ENCODE data around the gene NRDC. TPM values are rescaled to one million over a fixed set of nuclear protein-coding genes. Genes with fewer than 3 reads are reported as not detected.
A peak's percentile ranks its signal among the peaks of the same experiment; 100 is the strongest.
"Not testable (repeated sequence)": the region's sequence is repeated elsewhere in the genome, so short reads cannot be mapped to it uniquely, and the experiment has no call there.

The NRDC gene
- total and polyA plus RNA-seq, 2 experiments from 2014 or later: 129 to 217 TPM

DNA sequence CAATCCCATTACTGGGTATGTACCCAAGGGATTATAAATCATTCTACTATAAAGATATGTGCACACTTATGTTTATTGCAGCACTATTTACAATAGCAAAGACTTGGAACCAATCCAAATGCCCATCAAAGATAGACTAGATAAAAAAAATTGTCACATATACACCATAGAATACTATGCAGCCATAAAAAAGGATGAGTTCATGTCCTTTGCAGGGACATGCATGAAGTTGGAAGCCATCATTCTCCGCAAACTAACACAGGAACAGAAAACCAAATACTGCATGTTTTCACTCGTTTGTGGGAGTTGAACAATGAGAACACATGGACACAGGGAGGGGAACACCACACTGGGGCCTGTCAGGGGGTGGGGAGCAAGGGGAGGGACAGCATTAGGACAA, 16.2 kb upstream of the NRDC start:
- not testable (repeated sequence) for H3K79me2 ChIP-seq (replicated peaks; ENCODE audit: insufficient read depth); ATAC-seq; H3K27ac ChIP-seq (ENCODE audit: low read depth); H3F3A ChIP-seq (replicated peaks; ENCODE audit: low read depth); H3K27me3 ChIP-seq (ENCODE audit: insufficient read depth); H4K20me1 ChIP-seq (replicated peaks; ENCODE audit: insufficient read depth); H3K4me3 Mint-ChIP-seq; H3K27me3 Mint-ChIP-seq (ENCODE audit: insufficient read depth, low read depth, poor library complexity); H3K36me3 Mint-ChIP-seq (ENCODE audit: low read depth); H3K36me3 ChIP-seq (ENCODE audit: insufficient read depth); H2AFZ ChIP-seq; H3K4me1 ChIP-seq (ENCODE audit: insufficient read depth); H3K4me2 ChIP-seq; H3K9me3 Mint-ChIP-seq; H3K27ac Mint-ChIP-seq; H3K9me2 ChIP-seq (ENCODE audit: insufficient read depth); H3K4me1 Mint-ChIP-seq; H3K4me3 ChIP-seq; DNase-seq (ENCODE audit: low spot score)

DNA sequence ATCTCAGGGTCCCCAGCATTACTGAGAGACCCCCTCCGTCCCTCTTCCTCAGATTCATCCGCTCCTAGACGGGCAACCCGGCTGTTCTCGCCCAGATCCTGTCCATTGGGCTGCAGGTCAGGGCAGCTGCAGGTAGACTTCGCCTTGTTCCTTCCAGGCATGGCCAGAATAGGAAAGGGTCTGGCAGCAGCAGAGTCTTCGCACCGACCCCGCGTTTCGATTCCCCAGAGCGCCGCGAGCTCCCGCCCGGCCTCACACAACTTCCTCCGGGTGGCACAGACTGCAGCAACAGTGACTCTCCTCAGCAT, 265 bp downstream of the NRDC start:
- Histone ChIP-seq H4K20me1 (replicated peaks; ENCODE audit: insufficient read depth) (peaks cover 11% of the 10 kb centered on the region; the same call in 1 of the 2 replicates), H3K27ac (ENCODE audit: low read depth) (peak overlapping the region; percentile 94), H3K4me3 (peak overlapping the region; percentile 97), H2AFZ (no peak overlapping the region), H3K79me2 (replicated peaks; ENCODE audit: insufficient read depth) (peaks cover 51% of the 10 kb centered on the region), H3K36me3 (ENCODE audit: insufficient read depth) (no peaks in the 10 kb centered on the region), H3K4me1 (ENCODE audit: insufficient read depth) (peaks cover 32% of the 10 kb centered on the region), H3K27me3 (ENCODE audit: insufficient read depth) (no peaks in the 10 kb centered on the region), H3K9me2 (ENCODE audit: insufficient read depth) (no peaks in the 10 kb centered on the region), H3K4me2 (peak overlapping the region; percentile 89), H3F3A (replicated peaks; ENCODE audit: low read depth) (peaks cover 4% of the 10 kb centered on the region; the same call in 1 of the 2 replicates)
- no peak for DNase-seq (ENCODE audit: low spot score)
- peak; percentile 50 for ATAC-seq
- peaks cover 3% of the 10 kb centered on the region; the same call in 2 of the 3 replicates for H3K36me3 Mint-ChIP-seq (ENCODE audit: low read depth)
- no peak overlapping the region for H3K27ac Mint-ChIP-seq
- no peak overlapping the region for H3K4me3 Mint-ChIP-seq
- no peaks in the 10 kb centered on the region for H3K9me3 Mint-ChIP-seq
- H3K27me3 Mint-ChIP-seq (ENCODE audit: insufficient read depth, low read depth, poor library complexity): no peaks in the 10 kb centered on the region
- H3K4me1 Mint-ChIP-seq: peaks cover 28% of the 10 kb centered on the region
- TF ChIP-seq JUNB (IDR thresholded peaks at IDR 0.05; ENCODE audit: unreplicated experiment): no peak
- TF ChIP-seq, protein P1, sequence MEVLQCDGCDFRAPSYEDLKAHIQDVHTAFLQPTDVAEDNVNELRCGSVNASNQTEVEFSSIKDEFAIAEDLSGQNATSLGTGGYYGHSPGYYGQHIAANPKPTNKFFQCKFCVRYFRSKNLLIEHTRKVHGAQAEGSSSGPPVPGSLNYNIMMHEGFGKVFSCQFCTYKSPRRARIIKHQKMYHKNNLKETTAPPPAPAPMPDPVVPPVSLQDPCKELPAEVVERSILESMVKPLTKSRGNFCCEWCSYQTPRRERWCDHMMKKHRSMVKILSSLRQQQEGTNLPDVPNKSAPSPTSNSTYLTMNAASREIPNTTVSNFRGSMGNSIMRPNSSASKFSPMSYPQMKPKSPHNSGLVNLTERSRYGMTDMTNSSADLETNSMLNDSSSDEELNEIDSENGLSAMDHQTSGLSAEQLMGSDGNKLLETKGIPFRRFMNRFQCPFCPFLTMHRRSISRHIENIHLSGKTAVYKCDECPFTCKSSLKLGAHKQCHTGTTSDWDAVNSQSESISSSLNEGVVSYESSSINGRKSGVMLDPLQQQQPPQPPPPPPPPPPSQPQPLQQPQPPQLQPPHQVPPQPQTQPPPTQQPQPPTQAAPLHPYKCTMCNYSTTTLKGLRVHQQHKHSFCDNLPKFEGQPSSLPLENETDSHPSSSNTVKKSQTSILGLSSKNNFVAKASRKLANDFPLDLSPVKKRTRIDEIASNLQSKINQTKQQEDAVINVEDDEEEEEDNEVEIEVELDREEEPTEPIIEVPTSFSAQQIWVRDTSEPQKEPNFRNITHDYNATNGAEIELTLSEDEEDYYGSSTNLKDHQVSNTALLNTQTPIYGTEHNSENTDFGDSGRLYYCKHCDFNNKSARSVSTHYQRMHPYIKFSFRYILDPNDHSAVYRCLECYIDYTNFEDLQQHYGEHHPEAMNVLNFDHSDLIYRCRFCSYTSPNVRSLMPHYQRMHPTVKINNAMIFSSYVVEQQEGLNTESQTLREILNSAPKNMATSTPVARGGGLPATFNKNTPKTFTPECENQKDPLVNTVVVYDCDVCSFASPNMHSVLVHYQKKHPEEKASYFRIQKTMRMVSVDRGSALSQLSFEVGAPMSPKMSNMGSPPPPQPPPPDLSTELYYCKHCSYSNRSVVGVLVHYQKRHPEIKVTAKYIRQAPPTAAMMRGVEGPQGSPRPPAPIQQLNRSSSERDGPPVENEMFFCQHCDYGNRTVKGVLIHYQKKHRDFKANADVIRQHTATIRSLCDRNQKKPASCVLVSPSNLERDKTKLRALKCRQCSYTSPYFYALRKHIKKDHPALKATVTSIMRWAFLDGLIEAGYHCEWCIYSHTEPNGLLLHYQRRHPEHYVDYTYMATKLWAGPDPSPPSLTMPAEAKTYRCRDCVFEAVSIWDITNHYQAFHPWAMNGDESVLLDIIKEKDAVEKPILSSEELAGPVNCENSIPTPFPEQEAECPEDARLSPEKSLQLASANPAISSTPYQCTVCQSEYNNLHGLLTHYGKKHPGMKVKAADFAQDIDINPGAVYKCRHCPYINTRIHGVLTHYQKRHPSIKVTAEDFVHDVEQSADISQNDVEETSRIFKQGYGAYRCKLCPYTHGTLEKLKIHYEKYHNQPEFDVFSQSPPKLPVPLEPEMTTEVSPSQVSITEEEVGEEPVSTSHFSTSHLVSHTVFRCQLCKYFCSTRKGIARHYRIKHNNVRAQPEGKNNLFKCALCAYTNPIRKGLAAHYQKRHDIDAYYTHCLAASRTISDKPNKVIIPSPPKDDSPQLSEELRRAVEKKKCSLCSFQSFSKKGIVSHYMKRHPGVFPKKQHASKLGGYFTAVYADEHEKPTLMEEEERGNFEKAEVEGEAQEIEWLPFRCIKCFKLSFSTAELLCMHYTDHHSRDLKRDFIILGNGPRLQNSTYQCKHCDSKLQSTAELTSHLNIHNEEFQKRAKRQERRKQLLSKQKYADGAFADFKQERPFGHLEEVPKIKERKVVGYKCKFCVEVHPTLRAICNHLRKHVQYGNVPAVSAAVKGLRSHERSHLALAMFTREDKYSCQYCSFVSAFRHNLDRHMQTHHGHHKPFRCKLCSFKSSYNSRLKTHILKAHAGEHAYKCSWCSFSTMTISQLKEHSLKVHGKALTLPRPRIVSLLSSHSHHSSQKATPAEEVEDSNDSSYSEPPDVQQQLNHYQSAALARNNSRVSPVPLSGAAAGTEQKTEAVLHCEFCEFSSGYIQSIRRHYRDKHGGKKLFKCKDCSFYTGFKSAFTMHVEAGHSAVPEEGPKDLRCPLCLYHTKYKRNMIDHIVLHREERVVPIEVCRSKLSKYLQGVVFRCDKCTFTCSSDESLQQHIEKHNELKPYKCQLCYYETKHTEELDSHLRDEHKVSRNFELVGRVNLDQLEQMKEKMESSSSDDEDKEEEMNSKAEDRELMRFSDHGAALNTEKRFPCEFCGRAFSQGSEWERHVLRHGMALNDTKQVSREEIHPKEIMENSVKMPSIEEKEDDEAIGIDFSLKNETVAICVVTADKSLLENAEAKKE (CRISPR knock-in tag; IDR thresholded peaks at IDR 0.05): no peak
- no peak for TF ChIP-seq POLR2AphosphoS5 (IDR thresholded peaks at IDR 0.05; ENCODE audit: low read depth)

All from GM23338 (cell line).